Calu3 (cell line): ENCODE measurements around the gene RBPJ. TPM values are rescaled to one million over a fixed set of nuclear protein-coding genes. Genes with fewer than 3 reads are reported as not detected.

Experiments
- BruUV-seq: library from RNA; stranded (reverse); fragments of 400-500 nt; replicated peaks from 2 replicates; lab custom pipeline; 2021; lab: Mats Ljungman, UMichigan
- CTCF ChIA-PET: fragments of 300-600 bp; sonication (Branson Sonifier 250); formaldehyde crosslinking; loops from one replicate; lab custom pipeline; 2022; ENCODE audit warnings: antibody characterized with exemption; lab: Charles Lee
- DNase-seq: peaks from one replicate; pipeline ENCODE4 v3.0.0; 2022
- H3K27ac Mint-ChIP-seq: one replicate; pipeline ENCODE4 v1.8.0; 2022; ENCODE audit warnings: mixed read lengths; ENCODE audit not compliant: unreplicated experiment
- H3K27me3 Mint-ChIP-seq: one replicate; pipeline ENCODE4 v1.8.0; 2022; ENCODE audit warnings: mixed read lengths; ENCODE audit not compliant: unreplicated experiment
- H3K36me3 Mint-ChIP-seq: one replicate; pipeline ENCODE4 v1.8.0; 2022; ENCODE audit warnings: mild to moderate bottlenecking, moderate library complexity, mixed read lengths; ENCODE audit not compliant: insufficient read depth, unreplicated experiment
- H3K4me1 Mint-ChIP-seq: one replicate; pipeline ENCODE4 v1.8.0; 2022; ENCODE audit warnings: mild to moderate bottlenecking, low read depth, mixed read lengths; ENCODE audit not compliant: unreplicated experiment
- H3K4me3 Mint-ChIP-seq: one replicate; pipeline ENCODE4 v1.8.0; 2022; ENCODE audit warnings: mild to moderate bottlenecking, low read depth, moderate library complexity, mixed read lengths; ENCODE audit not compliant: unreplicated experiment
- H3K9me3 Mint-ChIP-seq: one replicate; pipeline ENCODE4 v1.8.0; 2022; ENCODE audit warnings: low read depth, mixed read lengths; ENCODE audit not compliant: unreplicated experiment
- intact Hi-C: fragments of 100-400 bp; cut with micrococcal nuclease; formaldehyde crosslinking; loops from one replicate; pipeline ENCODE4 v1.10.0; 2022; ENCODE audit not compliant: unreplicated experiment
- total RNA-seq: library from RNA; stranded (reverse); gene quantifications from 2 replicates; pipeline ENCODE4 v1.2.3, GENCODE V29; 2022
- TF ChIP-seq, protein P1 (sequence below): fragments of 200-600 bp; IDR thresholded peaks from one replicate; pipeline ENCODE4 v1.8.0; 2022; ENCODE audit warnings: antibody characterized with exemption; ENCODE audit not compliant: unreplicated experiment

Gene RBPJ
- total RNA-seq, 1 experiment from 2014 or later, result 56.3 TPM

DNA sequence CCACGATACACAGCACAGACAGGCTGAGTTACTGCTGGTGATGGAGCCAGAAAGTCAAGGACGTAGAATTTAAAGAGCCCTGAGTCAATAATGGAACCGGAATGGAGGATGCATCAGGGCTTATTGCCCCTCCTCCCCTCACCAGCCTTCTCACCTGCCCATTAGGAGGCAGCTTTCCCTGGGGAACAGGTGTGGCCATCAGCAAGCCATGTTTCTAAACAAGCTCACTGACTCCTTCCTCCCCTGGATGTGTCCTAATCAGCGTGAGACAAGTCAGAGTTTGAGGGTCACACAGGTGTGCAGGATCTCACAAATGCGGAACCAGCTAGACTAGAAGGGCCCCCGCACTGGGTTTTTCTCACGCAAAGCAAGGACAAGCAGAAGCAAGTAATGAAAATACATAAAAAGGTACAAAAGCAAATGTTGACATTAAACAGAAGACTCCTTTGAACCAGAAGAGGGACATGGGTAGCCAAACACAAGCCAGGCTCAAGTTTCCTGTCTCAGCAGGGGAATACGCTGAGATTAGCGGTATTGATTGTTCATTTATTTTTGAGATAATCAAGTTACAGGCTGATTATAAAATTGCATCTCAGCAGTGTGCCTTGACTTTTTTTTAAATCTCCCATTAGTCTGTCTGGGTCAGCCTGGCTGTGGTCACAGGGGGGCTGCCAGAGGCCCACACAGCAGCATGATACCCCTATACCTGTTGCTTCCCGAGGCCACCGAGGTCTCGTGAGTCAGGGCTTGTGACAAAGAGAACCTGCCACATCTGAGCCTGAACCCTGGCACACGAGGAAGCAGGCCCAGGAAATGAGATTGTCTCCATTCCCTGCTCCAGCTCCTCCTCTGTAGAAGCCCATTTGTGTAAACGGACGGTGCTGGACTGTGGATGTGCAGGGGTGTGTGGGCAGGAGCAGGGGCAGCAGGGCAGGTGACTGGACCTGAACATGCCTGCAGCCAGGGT, 132.0 kb downstream of the RBPJ start:
- TF ChIP-seq, protein P1, sequence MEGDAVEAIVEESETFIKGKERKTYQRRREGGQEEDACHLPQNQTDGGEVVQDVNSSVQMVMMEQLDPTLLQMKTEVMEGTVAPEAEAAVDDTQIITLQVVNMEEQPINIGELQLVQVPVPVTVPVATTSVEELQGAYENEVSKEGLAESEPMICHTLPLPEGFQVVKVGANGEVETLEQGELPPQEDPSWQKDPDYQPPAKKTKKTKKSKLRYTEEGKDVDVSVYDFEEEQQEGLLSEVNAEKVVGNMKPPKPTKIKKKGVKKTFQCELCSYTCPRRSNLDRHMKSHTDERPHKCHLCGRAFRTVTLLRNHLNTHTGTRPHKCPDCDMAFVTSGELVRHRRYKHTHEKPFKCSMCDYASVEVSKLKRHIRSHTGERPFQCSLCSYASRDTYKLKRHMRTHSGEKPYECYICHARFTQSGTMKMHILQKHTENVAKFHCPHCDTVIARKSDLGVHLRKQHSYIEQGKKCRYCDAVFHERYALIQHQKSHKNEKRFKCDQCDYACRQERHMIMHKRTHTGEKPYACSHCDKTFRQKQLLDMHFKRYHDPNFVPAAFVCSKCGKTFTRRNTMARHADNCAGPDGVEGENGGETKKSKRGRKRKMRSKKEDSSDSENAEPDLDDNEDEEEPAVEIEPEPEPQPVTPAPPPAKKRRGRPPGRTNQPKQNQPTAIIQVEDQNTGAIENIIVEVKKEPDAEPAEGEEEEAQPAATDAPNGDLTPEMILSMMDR, result no peak
- no peak overlapping the region for H3K27ac Mint-ChIP-seq
- H3K9me3 Mint-ChIP-seq, result no peaks in the 10 kb centered on the region
- no peaks in the 10 kb centered on the region for H3K4me1 Mint-ChIP-seq
- intact Hi-C loops, result no loop called here
- no peak for DNase-seq
- no peaks in the 10 kb centered on the region for H3K36me3 Mint-ChIP-seq
- H3K4me3 Mint-ChIP-seq, result no peak overlapping the region
- no TSS peak for BruUV-seq
- CTCF ChIA-PET, result interaction anchor here (0.7 kb wide), 1 partner anchor 459 kb away, joined by 5 read pairs; no protein-coding TSS in a partner anchor
- no peaks in the 10 kb centered on the region for H3K27me3 Mint-ChIP-seq

- H3K27ac Mint-ChIP-seq, result no peak overlapping the region
- no peaks in the 10 kb centered on the region for H3K36me3 Mint-ChIP-seq
- no TSS peak for BruUV-seq
- CTCF ChIA-PET, result no interaction called here
- TF ChIP-seq, protein P1, result no peak
- no peaks in the 10 kb centered on the region for H3K4me1 Mint-ChIP-seq
- no peaks in the 10 kb centered on the region for H3K27me3 Mint-ChIP-seq
- no peak overlapping the region for H3K4me3 Mint-ChIP-seq
- intact Hi-C loops, result no loop called here
- DNase-seq, result no peak
- no peaks in the 10 kb centered on the region for H3K9me3 Mint-ChIP-seq
These were observed 134.1 kb downstream of the RBPJ start for GRCh38 chr4:26454961-26455360.

DNA sequence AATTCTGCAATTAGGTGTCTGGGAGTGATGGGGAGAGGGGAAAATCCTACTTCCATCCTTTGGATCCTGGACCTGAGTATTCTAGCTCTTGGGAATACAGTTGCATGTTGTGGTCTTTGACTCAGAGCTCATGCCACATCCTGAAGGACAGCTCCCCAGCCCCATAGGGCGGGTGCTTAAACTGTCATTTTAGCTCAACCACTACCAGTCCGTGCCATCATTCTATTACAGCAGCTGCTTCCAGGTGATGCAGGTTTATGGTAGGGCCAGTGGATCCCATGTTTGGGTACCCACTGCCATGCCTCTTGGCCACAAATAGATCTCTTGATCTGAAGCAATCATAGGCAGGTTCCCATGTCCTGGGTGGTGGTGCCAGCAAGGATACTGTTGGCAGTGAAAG, 134.8 kb downstream of the RBPJ start:
- intact Hi-C loops, result no loop called here
- DNase-seq, result no peak
- TF ChIP-seq, protein P1, result no peak
- no TSS peak for BruUV-seq
- H3K4me3 Mint-ChIP-seq, result no peak overlapping the region
- no peaks in the 10 kb centered on the region for H3K36me3 Mint-ChIP-seq
- CTCF ChIA-PET, result no interaction called here
- H3K9me3 Mint-ChIP-seq, result no peaks in the 10 kb centered on the region
- H3K27me3 Mint-ChIP-seq, result no peaks in the 10 kb centered on the region
- H3K4me1 Mint-ChIP-seq, result no peaks in the 10 kb centered on the region
- H3K27ac Mint-ChIP-seq, result no peak overlapping the region

- H3K36me3 Mint-ChIP-seq, result no peaks in the 10 kb centered on the region
- H3K4me3 Mint-ChIP-seq, result no peak overlapping the region
- DNase-seq, result no peak
- TF ChIP-seq, protein P1, result no peak
- intact Hi-C loops, result no loop called here
- no peaks in the 10 kb centered on the region for H3K4me1 Mint-ChIP-seq
- CTCF ChIA-PET, result no interaction called here
- H3K9me3 Mint-ChIP-seq, result no peaks in the 10 kb centered on the region
- no TSS peak for BruUV-seq
- H3K27me3 Mint-ChIP-seq, result no peaks in the 10 kb centered on the region
- no peak overlapping the region for H3K27ac Mint-ChIP-seq
These were observed 136.6 kb downstream of the RBPJ start for GRCh38 chr4:26457412-26457811.
